GM18517 (cell line): Measurements from ENCODE around the gene RBM34.
A peak's percentile ranks its signal among the peaks of the same experiment; 100 is the strongest.
"Not testable (repeated sequence)": the region's sequence is repeated elsewhere in the genome, so short reads cannot be mapped to it uniquely, and the experiment has no call there.

Experiments
- ATAC-seq: cut with Tn5 transposase; IDR thresholded peaks from one replicate; pipeline ENCODE4 v1.9.1; 2021; ENCODE audit warnings: mild to moderate bottlenecking, moderate library complexity; ENCODE audit not compliant: unreplicated experiment

RBM34 gene, protein sequence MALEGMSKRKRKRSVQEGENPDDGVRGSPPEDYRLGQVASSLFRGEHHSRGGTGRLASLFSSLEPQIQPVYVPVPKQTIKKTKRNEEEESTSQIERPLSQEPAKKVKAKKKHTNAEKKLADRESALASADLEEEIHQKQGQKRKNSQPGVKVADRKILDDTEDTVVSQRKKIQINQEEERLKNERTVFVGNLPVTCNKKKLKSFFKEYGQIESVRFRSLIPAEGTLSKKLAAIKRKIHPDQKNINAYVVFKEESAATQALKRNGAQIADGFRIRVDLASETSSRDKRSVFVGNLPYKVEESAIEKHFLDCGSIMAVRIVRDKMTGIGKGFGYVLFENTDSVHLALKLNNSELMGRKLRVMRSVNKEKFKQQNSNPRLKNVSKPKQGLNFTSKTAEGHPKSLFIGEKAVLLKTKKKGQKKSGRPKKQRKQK

GRCh38 chr1:235160957-235161684, at the start of gene RBM34:
RBM34 (minus strand) TSS chr1:235161250; CDS start chr1:235161226, 24 bp downstream.
- peak; percentile 74 for ATAC-seq

GRCh38 chr1:235207209-235207565, 46.1 kb upstream of the RBM34 start:
- no peak for ATAC-seq

DNA sequence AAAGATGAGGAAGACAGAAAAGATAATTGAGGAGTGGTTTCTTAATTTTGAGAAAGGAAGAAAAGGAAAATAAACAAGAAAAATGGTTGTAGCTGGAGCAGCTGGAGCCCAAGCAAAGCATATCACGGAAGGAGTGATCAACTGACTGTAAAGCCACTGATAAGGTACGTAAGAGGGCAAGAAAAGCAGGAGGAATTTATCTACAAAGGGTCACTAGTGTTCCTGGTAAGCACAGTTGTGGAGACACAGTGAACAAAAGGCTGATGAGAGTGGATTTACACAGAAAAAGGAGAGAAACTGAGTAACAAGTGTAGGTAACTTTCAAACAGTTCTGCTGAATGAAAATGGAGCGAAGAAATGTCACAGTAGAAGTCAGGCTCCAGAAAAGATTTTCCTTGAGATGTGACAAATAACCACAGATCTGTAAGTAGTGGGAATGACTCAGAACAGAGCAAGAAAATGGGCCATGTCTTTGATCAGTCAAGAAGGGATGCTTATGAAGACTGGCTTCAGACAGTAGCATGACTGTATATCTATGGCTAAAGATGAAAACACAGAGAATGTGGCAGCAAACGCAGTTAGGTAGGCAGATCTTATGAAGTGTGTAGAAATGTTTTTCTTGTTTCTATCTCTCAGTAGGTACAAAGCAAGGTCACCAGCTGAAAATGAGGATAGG, 45.6 kb upstream of the RBM34 start:
- no peak for ATAC-seq

- no peak for ATAC-seq
These were observed 44.6 kb upstream of the RBM34 start for GRCh38 chr1:235205687-235206086.

DNA sequence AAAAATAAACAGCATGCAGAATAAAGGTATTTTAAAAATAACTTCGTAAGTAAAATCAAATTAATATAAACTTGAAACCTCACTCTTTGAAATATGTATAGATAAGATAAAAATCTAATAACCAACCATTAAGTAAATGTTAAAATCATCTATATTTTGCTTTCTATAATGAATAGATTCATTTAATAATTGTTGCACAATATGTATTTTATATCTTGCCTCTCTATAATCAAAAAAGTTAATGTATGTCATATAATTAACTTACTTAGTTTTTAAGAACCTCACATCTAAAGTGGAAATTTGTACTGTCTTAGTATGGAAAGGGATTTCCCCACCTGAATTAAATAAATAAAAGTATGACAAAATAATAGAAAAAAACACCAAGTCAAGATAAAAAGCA, 42.4 kb upstream of the RBM34 start:
- no peak for ATAC-seq

DNA sequence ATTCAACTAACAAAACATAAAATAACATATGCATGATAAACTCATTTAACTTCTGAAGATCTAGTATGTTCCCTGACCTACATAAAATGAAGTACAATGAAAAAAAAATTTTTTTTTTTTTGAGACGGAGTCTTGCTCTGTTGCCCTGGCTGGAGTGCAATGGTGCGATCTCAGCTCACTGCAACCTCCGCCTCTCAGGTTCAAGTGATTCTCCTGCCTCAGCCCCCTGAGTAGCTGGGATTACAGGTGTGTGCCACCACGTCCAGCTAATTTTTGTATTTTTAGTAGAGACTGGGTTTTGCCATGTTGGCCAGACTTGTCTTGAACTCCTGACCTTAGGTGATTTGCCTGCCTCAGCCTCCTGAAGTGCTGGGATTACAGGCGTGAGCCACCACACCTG, 41.4 kb upstream of the RBM34 start:
- not testable (repeated sequence) for ATAC-seq

DNA sequence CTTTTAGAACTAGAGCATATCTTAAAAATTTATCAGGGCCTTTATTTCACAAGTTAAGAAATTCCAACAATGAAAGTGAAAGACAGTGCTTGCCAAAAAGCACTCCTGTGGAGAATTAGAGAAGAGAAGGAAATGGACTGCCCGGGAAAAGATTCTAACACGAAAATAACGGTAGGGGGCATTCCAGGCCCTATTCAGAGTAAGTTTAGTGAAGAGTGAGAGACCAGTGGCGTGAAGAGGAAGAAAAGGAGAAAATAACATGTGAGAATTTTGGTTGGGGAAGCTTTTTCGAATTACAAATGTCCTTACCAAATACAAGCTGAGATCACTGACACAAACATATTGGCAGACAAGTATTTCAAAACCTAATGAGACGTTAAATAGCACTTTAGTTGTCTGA, 38.4 kb upstream of the RBM34 start:
- no peak for ATAC-seq

DNA sequence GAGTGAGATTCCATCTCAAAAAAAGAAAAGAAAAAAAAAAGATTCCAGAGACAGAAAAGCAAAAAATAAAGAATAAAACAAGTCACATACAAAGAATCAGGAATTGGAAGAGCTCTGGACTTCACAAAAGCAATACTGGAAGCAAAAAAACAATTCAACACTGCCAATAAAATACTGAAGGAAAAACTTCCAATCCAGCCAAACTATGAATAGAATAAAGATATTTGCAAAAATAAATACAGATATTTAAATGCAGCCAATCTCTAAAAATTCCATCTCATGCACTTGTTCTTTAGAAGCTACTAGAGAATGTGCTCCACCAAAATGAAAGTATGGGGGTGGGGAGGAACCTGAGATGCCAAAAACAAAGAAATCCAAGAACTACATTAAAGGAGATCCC, 29.4 kb upstream of the RBM34 start:
- ATAC-seq, result no peak

- no peak for ATAC-seq
These were observed 26.3 kb upstream of the RBM34 start for GRCh38 chr1:235187316-235187715.

- ATAC-seq, result no peak
These were observed 20.7 kb upstream of the RBM34 start for GRCh38 chr1:235181561-235182245.

GRCh38 chr1:235180916-235181460, 19.9 kb upstream of the RBM34 start:
- no peak for ATAC-seq

- ATAC-seq, result no peak
These were observed 15.4 kb upstream of the RBM34 start for GRCh38 chr1:235176486-235176885.

- no peak for ATAC-seq
These were observed 8.9 kb upstream of the RBM34 start for GRCh38 chr1:235169986-235170385.

DNA sequence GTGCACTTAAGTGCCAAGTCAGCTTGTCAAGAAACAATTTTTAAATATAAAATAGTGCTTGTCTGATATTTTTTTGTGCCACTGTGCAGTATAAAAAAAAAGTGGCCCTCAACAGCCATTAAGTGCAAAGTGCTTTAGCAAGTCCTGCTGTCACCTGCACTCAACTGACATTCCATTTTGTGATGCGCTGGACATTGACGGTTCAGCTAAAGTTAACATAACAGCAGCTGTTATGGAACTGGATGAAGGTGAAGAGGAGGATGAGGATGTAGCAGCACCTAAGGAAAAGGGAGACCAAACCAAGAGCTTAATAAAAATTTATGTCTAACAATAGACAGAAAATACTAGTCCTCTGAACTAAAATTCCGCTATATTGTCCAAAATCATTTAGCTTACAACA, 7.3 kb upstream of the RBM34 start:
- ATAC-seq, result no peak

DNA sequence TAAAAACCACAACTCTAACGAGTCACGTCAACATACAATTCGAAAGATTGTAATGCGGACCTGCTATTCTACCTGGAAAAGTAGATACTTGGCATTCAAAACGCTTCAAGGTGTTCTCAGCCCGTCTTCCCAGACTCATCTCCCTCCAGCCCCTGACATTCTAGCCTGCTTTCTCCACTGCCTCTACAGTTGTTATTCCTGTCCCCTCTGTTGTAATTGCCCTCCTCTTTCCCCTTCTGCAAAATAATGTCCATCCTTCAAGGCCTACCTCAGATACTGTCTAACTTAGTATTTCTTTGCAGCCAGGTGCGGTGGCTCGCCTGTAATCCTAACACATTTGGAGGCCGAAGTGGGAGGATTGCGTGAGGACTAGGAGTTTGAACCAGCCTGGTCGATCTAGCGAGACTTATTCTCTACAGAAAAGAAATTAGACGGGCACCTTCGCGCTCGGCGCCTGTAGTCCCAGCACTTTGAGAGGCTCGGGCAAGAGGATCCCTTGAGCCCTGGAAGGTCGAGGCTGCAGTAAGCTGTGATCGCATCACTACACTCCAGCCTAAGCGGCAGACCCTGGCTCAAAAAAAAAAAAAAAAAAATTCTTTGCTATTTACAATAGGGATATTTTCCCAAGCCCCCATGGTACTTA, 756 bp upstream of the RBM34 start:
- ATAC-seq, result no peak

DNA sequence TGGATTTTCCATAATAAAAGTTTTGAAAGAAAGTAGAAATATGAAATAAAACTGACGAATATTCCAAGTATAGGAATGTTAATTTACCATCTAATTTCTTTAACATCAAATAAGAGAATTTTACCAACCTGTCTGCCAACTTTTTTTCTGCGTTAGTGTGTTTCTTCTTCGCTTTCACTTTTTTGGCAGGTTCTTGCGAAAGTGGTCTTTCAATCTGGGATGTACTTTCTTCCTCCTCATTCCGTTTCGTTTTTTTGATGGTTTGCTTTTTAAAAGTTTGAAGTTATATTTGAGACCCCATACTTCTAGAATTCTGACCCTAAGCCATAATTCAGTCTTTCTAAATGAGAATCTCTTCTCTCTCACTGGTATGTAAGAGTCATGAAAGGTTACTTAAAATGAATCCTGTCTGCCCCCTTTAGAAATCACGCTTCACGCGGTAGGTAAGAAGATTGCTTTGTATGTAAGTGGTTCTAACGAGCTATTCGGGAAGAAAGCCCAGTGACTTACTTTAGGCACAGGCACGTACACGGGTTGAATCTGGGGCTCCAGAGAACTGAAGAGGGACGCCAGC, 580 bp downstream of the RBM34 start:
- peak; percentile 34 for ATAC-seq

- not testable (repeated sequence) for ATAC-seq
These were observed 1.1 kb downstream of the RBM34 start for GRCh38 chr1:235159930-235160329.

- ATAC-seq, result not testable (repeated sequence)
These were observed 1.8 kb downstream of the RBM34 start for GRCh38 chr1:235159284-235159683.

GRCh38 chr1:235158680-235159079, 2.4 kb downstream of the RBM34 start:
- no peak for ATAC-seq

- ATAC-seq, result no peak
These were observed 3.9 kb downstream of the RBM34 start for GRCh38 chr1:235157150-235157549.
